Large intestine (tissue), 3 donors: Measurements from ENCODE around the gene ZBTB8B. TPM values are rescaled to one million over a fixed set of nuclear protein-coding genes. Genes with fewer than 3 reads are reported as not detected.
"Not testable (repeated sequence)": the region's sequence is repeated elsewhere in the genome, so short reads cannot be mapped to it uniquely, and the experiment has no call there.

Experiments
- DNase-seq, 2 donors: peaks; one replicate each; pipeline versions ENCODE4 v3.0.0 to v3.0.0-alpha.2; 2013
- H3K27ac ChIP-seq: one replicate; pipeline ENCODE4 v1.5.1; 2013; ENCODE audit warnings: low read length
- H3K27me3 ChIP-seq: 2 replicates; pipeline ENCODE4 v1.6.1; 2013; ENCODE audit warnings: low read length; ENCODE audit not compliant: control insufficient read depth, insufficient read depth
- H3K36me3 ChIP-seq: 2 replicates; pipeline ENCODE4 v1.6.1; 2013; ENCODE audit warnings: low read length; ENCODE audit not compliant: control insufficient read depth, insufficient read depth
- H3K4me1 ChIP-seq: one replicate; pipeline ENCODE4 v1.6.1; 2013; ENCODE audit warnings: low read length; ENCODE audit not compliant: control insufficient read depth, insufficient read depth
- H3K4me3 ChIP-seq: one replicate; pipeline ENCODE4 v1.5.1; 2013; ENCODE audit warnings: low read length
- H3K9me3 ChIP-seq: one replicate; pipeline ENCODE4 v1.6.1; 2013; ENCODE audit warnings: mild to moderate bottlenecking, low read depth, low read length, moderate library complexity; ENCODE audit not compliant: control insufficient read depth
- WGBS: methylation state at CpG from one replicate; pipeline ENCODE4 v1.1.5; 2013; ENCODE audit warnings: low lambda C conversion rate; ENCODE audit not compliant: insufficient coverage; 5-methylcytosine and 5-hydroxymethylcytosine counted together
- polyA plus RNA-seq: library from polyadenylated mRNA; unstranded; fragments of 120-200 nt; gene quantifications from one replicate; pipeline ENCODE4 v1.2.1, GENCODE V29; 2013

Gene ZBTB8B
- polyA plus RNA-seq, 1 donor = 0.25 TPM

GRCh38 chr1:32448186-32448772 lies 16.6 kb upstream of the ZBTB8B start:
- H3K4me1 ChIP-seq, H3K27ac ChIP-seq, H3K36me3 ChIP-seq, H3K4me3 ChIP-seq, H3K27me3 ChIP-seq: not testable (repeated sequence)
- H3K9me3 ChIP-seq = peaks cover 10% of the 10 kb centered on the region
- peak; percentile 31 to 36 for DNase-seq
- no CpG with 5 or more reads among the region's 12 CpGs for WGBS

GRCh38 chr1:32448773-32449456 lies 16.0 kb upstream of the ZBTB8B start:
- H3K4me3 ChIP-seq = no peak overlapping the region
- H3K27me3 ChIP-seq = peaks cover 5% of the 10 kb centered on the region
- no peak overlapping the region for H3K27ac ChIP-seq
- H3K9me3 ChIP-seq = peaks cover 10% of the 10 kb centered on the region
- H3K36me3 ChIP-seq = no peaks in the 10 kb centered on the region
- H3K4me1 ChIP-seq = no peaks in the 10 kb centered on the region
- no CpG with 5 or more reads among the region's 12 CpGs for WGBS
- no peak for DNase-seq

DNA sequence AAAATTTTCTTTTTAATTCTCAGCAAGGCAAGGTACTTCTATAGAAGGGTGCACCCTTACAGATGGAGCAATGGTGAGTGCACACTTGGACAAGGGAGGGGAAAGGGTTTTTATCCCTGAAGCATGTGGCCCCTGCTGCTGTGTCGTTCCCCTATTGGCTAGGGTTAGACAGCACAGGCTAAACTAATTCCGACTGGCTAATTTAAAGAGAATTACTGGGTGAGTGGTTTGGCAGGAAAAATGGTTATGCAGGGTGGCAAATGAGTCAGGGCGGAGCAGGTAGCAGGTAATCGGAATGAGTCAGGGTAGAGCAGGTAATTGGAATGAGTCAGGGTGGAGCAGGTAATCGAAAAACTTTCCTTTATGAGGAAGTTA lies 15.4 kb upstream of the ZBTB8B start:
- WGBS = 88% methylated on average over 3 of the region's 5 CpGs
- not testable (repeated sequence) for H3K27me3 ChIP-seq, H3K4me1 ChIP-seq

GRCh38 chr1:32454726-32455125 lies 10.1 kb upstream of the ZBTB8B start:
- Histone ChIP-seq H3K4me3 (no peak overlapping the region), H3K4me1 (no peaks in the 10 kb centered on the region), H3K36me3 (no peaks in the 10 kb centered on the region), H3K27ac (no peak overlapping the region), H3K27me3 (no peaks in the 10 kb centered on the region), H3K9me3 (peaks cover 4% of the 10 kb centered on the region)
- DNase-seq = no peak
- WGBS = 20% methylated on average over 1 of the region's 1 CpG

More for the DNA sequence above, 15.4 kb upstream of the ZBTB8B start:
- not testable (repeated sequence) for H3K4me3 ChIP-seq, DNase-seq, H3K27ac ChIP-seq, H3K36me3 ChIP-seq
- H3K9me3 ChIP-seq = peaks cover 10% of the 10 kb centered on the region

DNA sequence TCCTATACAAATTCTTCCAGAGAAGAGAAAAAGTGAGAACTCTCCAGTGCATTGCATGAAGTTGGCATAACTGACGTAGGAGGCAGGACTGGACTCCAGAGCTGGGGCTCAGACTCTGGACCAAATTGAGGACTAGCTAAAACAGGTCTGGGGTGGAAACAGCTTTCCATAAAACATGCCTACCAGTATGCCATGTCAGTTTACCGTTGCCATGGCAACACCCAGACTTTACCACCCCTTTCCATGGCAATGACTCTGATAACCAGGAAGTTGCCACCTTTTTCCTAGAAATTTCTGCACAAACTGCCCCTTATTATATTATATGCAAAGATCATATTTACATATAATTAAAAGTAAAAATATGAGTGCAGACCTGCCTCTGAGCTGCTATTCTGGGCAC lies 8.9 kb upstream of the ZBTB8B start:
- Histone ChIP-seq H3K9me3 (peaks cover 3% of the 10 kb centered on the region), H3K36me3 (no peaks in the 10 kb centered on the region), H3K4me1 (no peaks in the 10 kb centered on the region), H3K27me3 (no peaks in the 10 kb centered on the region), H3K4me3 (no peak overlapping the region), H3K27ac (no peak overlapping the region)
- DNase-seq = no peak
- WGBS = no CpG with 5 or more reads among the region's 2 CpGs

DNA sequence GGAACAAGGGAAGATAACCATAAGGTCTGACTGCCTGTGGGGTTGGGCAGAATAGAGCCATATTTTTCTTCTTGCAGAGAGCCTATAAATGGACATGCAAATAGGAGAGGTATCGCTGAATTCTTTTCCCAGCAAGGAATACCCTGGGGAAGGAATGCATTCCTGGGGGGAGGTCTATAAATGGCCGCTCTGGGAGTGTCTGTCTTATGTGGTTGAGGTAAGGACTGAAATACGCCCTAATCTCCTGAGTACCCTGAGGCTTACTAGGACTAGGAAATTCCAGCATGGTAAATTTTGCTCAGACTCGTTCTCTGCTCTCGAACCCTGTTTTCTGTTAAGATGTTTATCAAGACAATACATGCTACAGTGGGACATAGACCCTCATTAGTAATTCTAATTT lies 6.1 kb upstream of the ZBTB8B start:
- H3K4me1 ChIP-seq, H3K4me3 ChIP-seq, DNase-seq, H3K36me3 ChIP-seq, H3K27ac ChIP-seq, H3K9me3 ChIP-seq: not testable (repeated sequence)
- WGBS = 100% methylated on average over 1 of the region's 5 CpGs
- H3K27me3 ChIP-seq = peaks cover 12% of the 10 kb centered on the region

- not testable (repeated sequence) for H3K27ac ChIP-seq, H3K4me1 ChIP-seq, H3K9me3 ChIP-seq, DNase-seq, H3K4me3 ChIP-seq, H3K36me3 ChIP-seq
- peaks cover 41% of the 10 kb centered on the region for H3K27me3 ChIP-seq
- WGBS = 80% methylated on average over 1 of the region's 2 CpGs
These were observed 1.9 kb upstream of the ZBTB8B start for GRCh38 chr1:32462977-32463376.

DNA sequence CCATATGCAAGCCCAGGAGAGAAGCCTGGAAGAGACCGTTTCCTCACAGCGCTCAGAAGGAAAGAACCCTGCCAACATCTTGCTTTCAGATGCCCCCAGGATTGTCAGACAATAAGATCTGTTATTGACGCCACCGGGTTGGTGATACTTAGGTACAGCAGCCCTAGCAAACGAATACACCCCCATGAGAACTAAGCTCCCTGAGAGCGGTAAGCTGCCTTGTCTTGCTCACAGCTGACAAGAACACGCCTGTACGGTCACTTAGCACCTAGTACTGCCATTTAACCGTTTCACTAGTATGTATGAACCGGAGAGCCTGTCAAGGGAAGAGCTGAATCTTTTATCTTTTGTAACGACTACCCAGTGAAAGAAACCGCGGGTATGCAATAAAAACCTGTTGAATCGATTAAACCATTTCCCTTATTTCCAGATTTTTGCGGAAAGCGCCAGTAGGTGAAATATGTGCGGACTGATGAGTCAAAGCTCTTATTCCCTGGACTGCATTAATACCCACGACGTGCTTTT lies 619 bp upstream of the ZBTB8B start:
- H3K9me3 ChIP-seq = peaks cover 8% of the 10 kb centered on the region
- WGBS = 0% methylated on average over 2 of the region's 19 CpGs
- peak overlapping the region; percentile 47 for H3K4me3 ChIP-seq
- peak; percentile 12 to 38 for DNase-seq
- H3K27me3 ChIP-seq = peaks cover 45% of the 10 kb centered on the region
- no peaks in the 10 kb centered on the region for H3K36me3 ChIP-seq
- no peak overlapping the region for H3K27ac ChIP-seq
- H3K4me1 ChIP-seq = peaks cover 9% of the 10 kb centered on the region

GRCh38 chr1:32465578-32465933 lies 684 bp downstream of the ZBTB8B start:
- DNase-seq = no peak
- Histone ChIP-seq H3K4me1 (peaks cover 9% of the 10 kb centered on the region), H3K27me3 (peaks cover 45% of the 10 kb centered on the region), H3K27ac (no peak overlapping the region), H3K4me3 (peak overlapping the region; percentile 47), H3K36me3 (no peaks in the 10 kb centered on the region), H3K9me3 (peaks cover 5% of the 10 kb centered on the region)
- 40% methylated on average over 1 of the region's 11 CpGs for WGBS

DNA sequence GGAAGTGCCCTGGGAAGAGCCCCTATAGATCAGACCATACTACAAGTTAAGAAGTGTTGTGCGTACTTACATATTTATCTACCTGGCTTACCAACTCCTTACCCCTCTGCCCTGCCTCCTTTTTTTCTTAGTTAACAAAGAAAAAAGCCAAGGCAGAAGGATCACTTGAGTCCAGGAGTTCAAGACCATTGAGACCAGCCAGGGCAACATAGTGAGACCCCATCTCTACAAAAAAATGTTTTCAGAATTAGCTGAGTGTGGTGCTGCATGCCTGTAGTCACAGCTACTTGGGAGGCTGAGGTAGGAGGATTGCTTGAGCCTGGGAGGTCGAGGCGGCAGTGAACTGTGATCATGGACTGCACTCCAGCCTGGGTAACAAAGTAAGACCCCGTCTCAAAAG lies 1.9 kb downstream of the ZBTB8B start:
- H3K9me3 ChIP-seq = peaks cover 5% of the 10 kb centered on the region
- DNase-seq = no peak
- H3K4me1 ChIP-seq = peaks cover 9% of the 10 kb centered on the region
- no peak overlapping the region for H3K27ac ChIP-seq
- no peak overlapping the region for H3K4me3 ChIP-seq
- H3K36me3 ChIP-seq = no peaks in the 10 kb centered on the region
- peaks cover 49% of the 10 kb centered on the region for H3K27me3 ChIP-seq
- no CpG with 5 or more reads among the region's 4 CpGs for WGBS

- Histone ChIP-seq H3K4me3 (no peak overlapping the region), H3K27ac (no peak overlapping the region), H3K36me3 (no peaks in the 10 kb centered on the region), H3K4me1 (peaks cover 9% of the 10 kb centered on the region), H3K27me3 (peaks cover 41% of the 10 kb centered on the region), H3K9me3 (peaks cover 5% of the 10 kb centered on the region)
- no CpG with 5 or more reads among the region's 8 CpGs for whole genome bisulfite sequencing
- no peak for DNase-seq
These were observed 3.9 kb downstream of the ZBTB8B start for GRCh38 chr1:32468791-32469190.
